Measurements from ENCODE around the gene VSTM4.

VSTM4 gene

DNA sequence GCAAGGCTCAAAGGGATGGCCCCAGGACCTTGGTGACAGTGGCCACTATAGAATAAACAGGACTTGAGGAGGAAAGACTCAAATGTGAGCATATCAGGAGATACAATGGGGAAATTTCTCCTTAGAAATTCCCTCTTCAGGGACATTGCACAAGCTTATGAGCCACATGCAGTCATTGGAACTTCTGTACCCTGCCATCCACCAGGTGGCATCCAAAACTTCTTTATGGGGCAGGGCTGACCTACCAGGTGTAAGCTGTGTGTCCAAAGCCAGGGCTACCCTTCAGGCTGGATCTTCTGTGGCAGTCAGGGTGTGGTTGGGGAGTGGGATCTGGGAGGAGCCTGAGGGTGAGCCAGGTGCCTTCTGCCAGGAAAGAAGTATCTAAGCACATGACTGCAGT, 139.1 kb downstream of the VSTM4 start:
- Histone ChIP-seq H3K9me3 (ENCODE audit: control insufficient read depth, insufficient read depth, low read length) (no peaks in the 10 kb centered on the region), H3K36me3 (ENCODE audit: control insufficient read depth, insufficient read depth, low read length) (no peaks in the 10 kb centered on the region), H3K27me3 (ENCODE audit: control insufficient read depth, insufficient read depth, low read length) (no peaks in the 10 kb centered on the region), H3K27ac (ENCODE audit: low read length) (no peak overlapping the region), H3K4me3 (ENCODE audit: low read length) (no peak overlapping the region), H3K4me1 (ENCODE audit: control insufficient read depth, insufficient read depth, low read length) (no peaks in the 10 kb centered on the region)
- DNase-seq (ENCODE audit: low read depth, low spot score), result peak; percentile 13

DNA sequence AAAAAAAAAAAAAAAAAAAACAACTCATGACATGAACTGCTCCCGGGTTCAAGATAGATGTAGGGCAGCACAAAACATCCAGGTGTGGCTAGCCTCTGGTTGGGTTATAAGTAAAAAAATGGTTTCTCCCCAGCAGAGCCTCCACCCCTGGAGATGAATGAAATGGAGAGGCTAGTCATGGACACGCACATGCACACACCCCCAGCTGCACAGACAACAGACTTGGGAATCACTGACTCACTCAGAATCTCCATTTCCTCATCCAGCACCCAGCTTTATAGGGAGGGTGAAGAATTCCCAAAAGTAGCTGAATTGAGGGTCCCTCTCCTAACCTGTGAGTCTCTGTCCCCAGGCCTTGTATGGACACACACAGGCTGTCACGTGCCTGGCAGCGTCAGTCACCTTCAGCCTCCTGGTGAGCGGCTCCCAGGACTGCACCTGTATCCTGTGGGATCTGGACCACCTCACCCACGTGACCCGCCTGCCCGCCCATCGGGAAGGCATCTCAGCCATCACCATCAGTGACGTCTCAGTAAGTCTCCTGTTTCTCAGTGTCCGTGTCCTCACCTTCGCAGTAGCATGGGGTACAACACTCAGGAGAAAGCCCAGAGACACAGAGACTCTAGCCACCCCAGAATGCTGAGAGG, 140.7 kb downstream of the VSTM4 start:
- no peak overlapping the region for H3K4me3 ChIP-seq (ENCODE audit: low read length)

DNA sequence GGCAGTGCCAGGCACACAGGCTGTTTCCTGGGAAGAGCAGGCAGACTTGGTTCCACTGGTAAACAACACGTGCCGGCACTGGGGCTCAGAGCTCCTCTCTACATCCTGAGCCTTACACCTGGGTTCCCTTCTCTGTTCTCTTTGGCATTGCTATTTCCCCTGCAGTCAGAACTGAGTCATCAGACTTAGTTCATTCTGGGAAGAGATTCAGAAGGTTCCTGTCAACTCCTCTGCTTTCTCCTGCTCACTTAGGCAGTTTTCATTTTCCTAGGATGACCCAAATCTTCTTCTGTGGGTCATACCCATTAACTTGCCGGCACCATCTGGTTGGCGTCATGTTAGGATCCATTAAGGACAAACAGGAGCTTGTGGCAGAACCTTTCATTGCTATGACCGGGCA, 142.3 kb downstream of the VSTM4 start:
- H3K4me1 ChIP-seq (ENCODE audit: control insufficient read depth, insufficient read depth, low read length), result no peaks in the 10 kb centered on the region
- no peaks in the 10 kb centered on the region for H3K27me3 ChIP-seq (ENCODE audit: control insufficient read depth, insufficient read depth, low read length)
- no peaks in the 10 kb centered on the region for H3K9me3 ChIP-seq (ENCODE audit: control insufficient read depth, insufficient read depth, low read length)
- H3K4me3 ChIP-seq (ENCODE audit: low read length), result no peak overlapping the region
- H3K27ac ChIP-seq (ENCODE audit: low read length), result no peak overlapping the region
- DNase-seq (ENCODE audit: low read depth, low spot score), result no peak
- H3K36me3 ChIP-seq (ENCODE audit: control insufficient read depth, insufficient read depth, low read length), result no peaks in the 10 kb centered on the region
- no CpG with 5 or more reads among the region's 5 CpGs for WGBS (ENCODE audit: insufficient coverage, insufficient read length)

More for the DNA sequence above, 140.7 kb downstream of the VSTM4 start:
- Histone ChIP-seq H3K9me3 (ENCODE audit: control insufficient read depth, insufficient read depth, low read length) (no peaks in the 10 kb centered on the region), H3K27me3 (ENCODE audit: control insufficient read depth, insufficient read depth, low read length) (no peaks in the 10 kb centered on the region), H3K36me3 (ENCODE audit: control insufficient read depth, insufficient read depth, low read length) (no peaks in the 10 kb centered on the region), H3K4me1 (ENCODE audit: control insufficient read depth, insufficient read depth, low read length) (no peaks in the 10 kb centered on the region), H3K27ac (ENCODE audit: low read length) (no peak overlapping the region)
- no CpG with 5 or more reads among the region's 12 CpGs for WGBS (ENCODE audit: insufficient coverage, insufficient read length)
- DNase-seq (ENCODE audit: low read depth, low spot score), result no peak

DNA sequence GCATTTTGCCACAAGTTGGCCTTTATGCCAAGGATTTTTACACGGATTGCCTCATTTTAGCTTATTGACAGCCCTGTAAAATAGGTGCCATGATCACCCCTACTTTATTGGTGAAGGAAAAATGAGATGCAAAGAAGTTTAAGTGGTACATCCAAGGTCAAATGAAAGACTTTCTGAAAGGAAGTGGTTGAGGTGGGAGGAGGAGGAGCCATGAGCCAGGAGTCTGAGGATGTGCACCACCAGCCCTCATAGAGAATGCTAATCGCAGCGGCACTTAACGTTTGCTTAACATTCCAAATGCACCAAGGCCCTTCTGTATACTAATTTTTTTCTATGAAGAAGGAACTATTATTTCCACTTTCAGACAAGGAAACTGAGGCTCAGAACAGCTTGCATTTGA, 144.7 kb downstream of the VSTM4 start:
- H3K27ac ChIP-seq (ENCODE audit: low read length), result no peak overlapping the region
- no peaks in the 10 kb centered on the region for H3K27me3 ChIP-seq (ENCODE audit: control insufficient read depth, insufficient read depth, low read length)
- WGBS (ENCODE audit: insufficient coverage, insufficient read length), result no CpG with 5 or more reads among the region's 4 CpGs
- H3K9me3 ChIP-seq (ENCODE audit: control insufficient read depth, insufficient read depth, low read length), result no peaks in the 10 kb centered on the region
- H3K4me1 ChIP-seq (ENCODE audit: control insufficient read depth, insufficient read depth, low read length), result no peaks in the 10 kb centered on the region
- H3K36me3 ChIP-seq (ENCODE audit: control insufficient read depth, insufficient read depth, low read length), result no peaks in the 10 kb centered on the region
- no peak overlapping the region for H3K4me3 ChIP-seq (ENCODE audit: low read length)
- DNase-seq (ENCODE audit: low read depth, low spot score), result no peak

DNA sequence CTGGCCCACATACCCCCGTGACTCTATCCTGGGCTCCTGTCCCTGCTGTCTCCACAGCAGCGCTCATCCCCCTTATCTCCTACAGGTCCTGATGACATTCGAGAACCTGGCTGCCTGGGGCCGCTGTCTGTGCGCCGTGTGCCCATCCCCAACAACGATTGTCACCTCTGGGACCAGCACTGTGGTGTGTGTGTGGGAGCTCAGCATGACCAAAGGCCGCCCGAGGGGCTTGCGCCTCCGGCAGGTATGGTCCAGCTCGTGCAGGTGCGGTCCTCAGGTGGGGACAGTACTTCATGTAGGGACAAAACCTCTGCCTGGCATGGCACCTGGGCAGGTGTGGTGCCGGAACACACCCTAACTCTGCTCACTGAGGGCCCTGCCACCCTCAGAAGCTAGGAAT, 145.3 kb downstream of the VSTM4 start:
- no peaks in the 10 kb centered on the region for H3K36me3 ChIP-seq (ENCODE audit: control insufficient read depth, insufficient read depth, low read length)
- no peak overlapping the region for H3K4me3 ChIP-seq (ENCODE audit: low read length)
- H3K9me3 ChIP-seq (ENCODE audit: control insufficient read depth, insufficient read depth, low read length), result no peaks in the 10 kb centered on the region
- no CpG with 5 or more reads among the region's 14 CpGs for WGBS (ENCODE audit: insufficient coverage, insufficient read length)
- no peaks in the 10 kb centered on the region for H3K4me1 ChIP-seq (ENCODE audit: control insufficient read depth, insufficient read depth, low read length)
- no peak for DNase-seq (ENCODE audit: low read depth, low spot score)
- no peak overlapping the region for H3K27ac ChIP-seq (ENCODE audit: low read length)
- H3K27me3 ChIP-seq (ENCODE audit: control insufficient read depth, insufficient read depth, low read length), result no peaks in the 10 kb centered on the region

DNA sequence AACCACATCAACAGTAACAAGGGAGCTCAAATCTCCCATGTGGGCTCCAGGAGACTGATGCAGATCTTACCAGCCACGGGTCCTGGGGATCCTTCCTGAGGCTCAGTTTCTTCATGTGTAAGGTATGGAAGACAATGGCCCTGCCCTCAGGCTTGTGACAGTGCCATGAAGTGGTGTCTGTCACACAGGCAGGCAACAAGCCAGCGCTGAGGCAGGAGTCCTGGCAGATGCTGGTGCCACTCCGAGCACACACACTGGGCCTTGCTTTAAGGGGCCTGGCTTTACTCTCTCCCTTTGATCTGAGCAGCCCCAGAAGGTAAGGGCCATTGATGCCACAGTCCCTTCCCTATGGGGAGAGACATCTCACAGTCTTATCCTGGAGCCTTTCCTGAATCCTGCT, 147.3 kb downstream of the VSTM4 start:
- H3K27ac ChIP-seq (ENCODE audit: low read length), result no peak overlapping the region
- no CpG with 5 or more reads among the region's 3 CpGs for WGBS (ENCODE audit: insufficient coverage, insufficient read length)
- H3K27me3 ChIP-seq (ENCODE audit: control insufficient read depth, insufficient read depth, low read length), result no peaks in the 10 kb centered on the region
- no peaks in the 10 kb centered on the region for H3K4me1 ChIP-seq (ENCODE audit: control insufficient read depth, insufficient read depth, low read length)
- H3K36me3 ChIP-seq (ENCODE audit: control insufficient read depth, insufficient read depth, low read length), result no peaks in the 10 kb centered on the region
- DNase-seq (ENCODE audit: low read depth, low spot score), result no peak
- no peaks in the 10 kb centered on the region for H3K9me3 ChIP-seq (ENCODE audit: control insufficient read depth, insufficient read depth, low read length)
- no peak overlapping the region for H3K4me3 ChIP-seq (ENCODE audit: low read length)

DNA sequence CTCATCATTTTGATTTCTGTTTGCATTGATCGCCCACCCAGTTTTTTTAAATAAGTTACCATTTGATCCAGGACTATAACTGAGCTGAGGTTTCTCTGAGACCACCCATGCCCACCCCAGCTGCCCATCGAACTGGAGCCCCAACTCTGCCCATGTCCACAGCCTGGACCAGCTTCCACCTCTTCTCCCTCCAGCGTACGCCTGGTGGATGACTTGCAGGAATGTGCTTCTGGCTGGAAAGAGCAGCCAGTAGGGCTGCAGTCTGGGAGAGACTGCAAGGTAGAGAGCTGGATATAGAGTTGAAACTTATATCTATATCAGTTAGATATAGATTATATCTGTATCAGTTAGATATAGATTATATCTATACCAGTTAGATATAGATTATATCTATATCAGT, 149.9 kb downstream of the VSTM4 start:
- H3K27me3 ChIP-seq (ENCODE audit: control insufficient read depth, insufficient read depth, low read length), result no peaks in the 10 kb centered on the region
- no peak for DNase-seq (ENCODE audit: low read depth, low spot score)
- H3K9me3 ChIP-seq (ENCODE audit: control insufficient read depth, insufficient read depth, low read length), result no peaks in the 10 kb centered on the region
- WGBS (ENCODE audit: insufficient coverage, insufficient read length), result no CpG with 5 or more reads among the region's 4 CpGs
- H3K4me1 ChIP-seq (ENCODE audit: control insufficient read depth, insufficient read depth, low read length), result no peaks in the 10 kb centered on the region
- H3K4me3 ChIP-seq (ENCODE audit: low read length), result no peak overlapping the region
- no peak overlapping the region for H3K27ac ChIP-seq (ENCODE audit: low read length)
- no peaks in the 10 kb centered on the region for H3K36me3 ChIP-seq (ENCODE audit: control insufficient read depth, insufficient read depth, low read length)

Data from iPS DF 6.9 (cell line).